Astrocyte (in vitro differentiated cells and primary cell): Measurements from ENCODE around the gene SBF2. TPM values are rescaled to one million over a fixed set of nuclear protein-coding genes. Genes with fewer than 3 reads are reported as not detected.

Experiments used
- DNase-seq: peaks from one replicate; pipeline ENCODE4 v3.0.0-alpha.2; 2010; ENCODE audit warnings: low read depth
- FAIRE-seq: peaks from 2 replicates; lab custom pipeline; 2011; peaks lifted over from hg19 to GRCh38; lab: Jason Lieb, UNC
- H2AFZ ChIP-seq: 2 replicates; pipeline ENCODE4 v1.6.0; 2012; ENCODE audit warnings: low read depth, low read length, inconsistent platforms
- H3K27ac ChIP-seq: 2 replicates; pipeline ENCODE4 v1.5.1; 2011; ENCODE audit warnings: low read depth, low read length, inconsistent platforms
- H3K27me3 ChIP-seq: 2 replicates; pipeline ENCODE4 v1.6.0; 2011; ENCODE audit warnings: low read length, inconsistent platforms; ENCODE audit not compliant: insufficient read depth
- H3K36me3 ChIP-seq: 2 replicates; pipeline ENCODE4 v1.5.1; 2011; ENCODE audit warnings: low read length, inconsistent platforms; ENCODE audit not compliant: insufficient read depth
- H3K4me1 ChIP-seq: 2 replicates; pipeline ENCODE4 v1.5.1; 2011; ENCODE audit warnings: low read length, inconsistent platforms; ENCODE audit not compliant: insufficient read depth
- H3K4me2 ChIP-seq: 2 replicates; pipeline ENCODE4 v1.6.0; 2012; ENCODE audit warnings: low read length, inconsistent platforms
- H3K4me3 ChIP-seq: 2 replicates; pipeline ENCODE4 v1.5.1; 2011; ENCODE audit warnings: low read depth, mild to moderate bottlenecking, low read length, inconsistent platforms; ENCODE audit not compliant: insufficient read depth
- H3K79me2 ChIP-seq: 2 replicates; pipeline ENCODE4 v1.6.0; 2012; ENCODE audit warnings: mild to moderate bottlenecking, low read length, inconsistent platforms; ENCODE audit not compliant: insufficient read depth
- H3K9ac ChIP-seq: 2 replicates; pipeline ENCODE4 v1.6.0; 2012; ENCODE audit warnings: mild to moderate bottlenecking, low read length, inconsistent platforms
- H3K9me3 ChIP-seq: 2 replicates; pipeline ENCODE4 v1.5.1; 2012; ENCODE audit warnings: low read depth, mild to moderate bottlenecking, low read length, inconsistent platforms; ENCODE audit not compliant: insufficient read depth
- H4K20me1 ChIP-seq: 2 replicates; pipeline ENCODE4 v1.6.0; 2012; ENCODE audit warnings: low read length, inconsistent platforms; ENCODE audit not compliant: insufficient read depth
- H3K27ac Mint-ChIP-seq: one replicate; pipeline ENCODE4 v1.8.0; 2021; ENCODE audit warnings: mild to moderate bottlenecking, mixed read lengths; ENCODE audit not compliant: unreplicated experiment
- H3K27me3 Mint-ChIP-seq: one replicate; pipeline ENCODE4 v1.8.0; 2021; ENCODE audit warnings: low read depth, mixed read lengths; ENCODE audit not compliant: unreplicated experiment
- H3K36me3 Mint-ChIP-seq: one replicate; pipeline ENCODE4 v1.8.0; 2021; ENCODE audit warnings: low read depth, mixed read lengths; ENCODE audit not compliant: unreplicated experiment
- H3K4me1 Mint-ChIP-seq: one replicate; pipeline ENCODE4 v1.8.0; 2021; ENCODE audit warnings: low read depth, mixed read lengths; ENCODE audit not compliant: unreplicated experiment
- H3K4me3 Mint-ChIP-seq: one replicate; pipeline ENCODE4 v1.8.0; 2021; ENCODE audit warnings: mild to moderate bottlenecking, moderate library complexity, mixed read lengths; ENCODE audit not compliant: unreplicated experiment
- H3K9me3 Mint-ChIP-seq: one replicate; pipeline ENCODE4 v1.8.0; 2021; ENCODE audit warnings: mild to moderate bottlenecking, mixed read lengths; ENCODE audit not compliant: unreplicated experiment
- CTCF ChIP-seq: IDR thresholded peaks from 2 replicates; pipeline ENCODE4 v1.5.1; 2011; ENCODE audit warnings: low read depth, mild to moderate bottlenecking, inconsistent platforms, low read length, moderate library complexity; ENCODE audit not compliant: insufficient read depth
- EZH2 ChIP-seq: IDR thresholded peaks from 2 replicates; pipeline ENCODE4 v1.6.1; 2012; ENCODE audit warnings: mild to moderate bottlenecking, low read length, inconsistent platforms; ENCODE audit not compliant: insufficient read depth
- total RNA-seq: library from RNA; stranded (reverse); gene quantifications from 2 replicates; pipeline ENCODE4 v1.2.1, GENCODE V29; 2021

Gene SBF2
- total RNA-seq, 1 donor from 2014 or later: 50.0 TPM

GRCh38 chr11:9774591-9775397, 519.2 kb downstream of the SBF2 start:
- Histone ChIP-seq H3K4me1 (peaks cover 15% of the 10 kb centered on the region), H3K79me2 (no peaks in the 10 kb centered on the region), H3K27ac (peak overlapping the region; percentile 59), H3K9me3 (no peaks in the 10 kb centered on the region), H3K36me3 (peaks cover 5% of the 10 kb centered on the region), H3K4me2 (peak overlapping the region; percentile 60), H3K9ac (peak overlapping the region; percentile 27), H4K20me1 (no peaks in the 10 kb centered on the region), H3K27me3 (no peaks in the 10 kb centered on the region), H3K4me3 (no peak overlapping the region), H2AFZ (no peak overlapping the region)
- FAIRE-seq (peak; percentile 92), DNase-seq (peak; percentile 92)
- Mint-ChIP-seq H3K36me3 (peaks cover 16% of the 10 kb centered on the region), H3K27ac (peak overlapping the region; percentile 43), H3K9me3 (no peaks in the 10 kb centered on the region), H3K27me3 (no peaks in the 10 kb centered on the region), H3K4me3 (no peak overlapping the region), H3K4me1 (peaks cover 8% of the 10 kb centered on the region)
- TF ChIP-seq CTCF (no peak), EZH2 (no peak)

- Histone ChIP-seq H3K4me3 (no peak overlapping the region), H3K4me1 (peaks cover 15% of the 10 kb centered on the region), H2AFZ (no peak overlapping the region), H3K36me3 (peaks cover 2% of the 10 kb centered on the region), H3K27ac (peak overlapping the region; percentile 59), H3K4me2 (peak overlapping the region; percentile 60), H3K9me3 (no peaks in the 10 kb centered on the region), H4K20me1 (no peaks in the 10 kb centered on the region), H3K27me3 (no peaks in the 10 kb centered on the region), H3K79me2 (no peaks in the 10 kb centered on the region), H3K9ac (peak overlapping the region; percentile 2)
- Mint-ChIP-seq H3K4me1 (peaks cover 8% of the 10 kb centered on the region), H3K27me3 (no peaks in the 10 kb centered on the region), H3K36me3 (peaks cover 20% of the 10 kb centered on the region), H3K27ac (no peak overlapping the region), H3K9me3 (no peaks in the 10 kb centered on the region), H3K4me3 (no peak overlapping the region)
- DNase-seq: no peak
- no peak for FAIRE-seq
- no peak for TF ChIP-seq EZH2
- no peak for TF ChIP-seq CTCF
Measured at GRCh38 chr11:9774109-9774508, 519.9 kb downstream of the SBF2 start.

GRCh38 chr11:9773524-9773923, 520.5 kb downstream of the SBF2 start:
- no peak for FAIRE-seq

More at GRCh38 chr11:9773524-9773923, 520.5 kb downstream of the SBF2 start:
- Histone ChIP-seq H3K36me3 (peaks cover 2% of the 10 kb centered on the region), H3K27me3 (no peaks in the 10 kb centered on the region), H3K4me1 (peaks cover 15% of the 10 kb centered on the region), H3K9ac (no peak overlapping the region), H3K79me2 (no peaks in the 10 kb centered on the region), H3K9me3 (no peaks in the 10 kb centered on the region), H3K4me3 (no peak overlapping the region), H3K4me2 (no peak overlapping the region), H3K27ac (no peak overlapping the region), H4K20me1 (no peaks in the 10 kb centered on the region), H2AFZ (no peak overlapping the region)
- Mint-ChIP-seq H3K4me1 (peaks cover 8% of the 10 kb centered on the region), H3K9me3 (no peaks in the 10 kb centered on the region), H3K27ac (no peak overlapping the region), H3K27me3 (no peaks in the 10 kb centered on the region), H3K36me3 (peaks cover 21% of the 10 kb centered on the region), H3K4me3 (no peak overlapping the region)
- TF ChIP-seq CTCF (no peak), EZH2 (no peak)
- no peak for DNase-seq
